Embryonic facial prominence (tissue), 1 donor: ENCODE results near the gene AGPS.
"Not testable (repeated sequence)": the region's sequence is repeated elsewhere in the genome, so short reads cannot be mapped to it uniquely, and the experiment has no call there.

Experiments used
- DNase-seq: peaks from one replicate; pipeline ENCODE4 v3.0.0-alpha.2; 2016; ENCODE audit errors: extremely low spot score

AGPS gene

DNA sequence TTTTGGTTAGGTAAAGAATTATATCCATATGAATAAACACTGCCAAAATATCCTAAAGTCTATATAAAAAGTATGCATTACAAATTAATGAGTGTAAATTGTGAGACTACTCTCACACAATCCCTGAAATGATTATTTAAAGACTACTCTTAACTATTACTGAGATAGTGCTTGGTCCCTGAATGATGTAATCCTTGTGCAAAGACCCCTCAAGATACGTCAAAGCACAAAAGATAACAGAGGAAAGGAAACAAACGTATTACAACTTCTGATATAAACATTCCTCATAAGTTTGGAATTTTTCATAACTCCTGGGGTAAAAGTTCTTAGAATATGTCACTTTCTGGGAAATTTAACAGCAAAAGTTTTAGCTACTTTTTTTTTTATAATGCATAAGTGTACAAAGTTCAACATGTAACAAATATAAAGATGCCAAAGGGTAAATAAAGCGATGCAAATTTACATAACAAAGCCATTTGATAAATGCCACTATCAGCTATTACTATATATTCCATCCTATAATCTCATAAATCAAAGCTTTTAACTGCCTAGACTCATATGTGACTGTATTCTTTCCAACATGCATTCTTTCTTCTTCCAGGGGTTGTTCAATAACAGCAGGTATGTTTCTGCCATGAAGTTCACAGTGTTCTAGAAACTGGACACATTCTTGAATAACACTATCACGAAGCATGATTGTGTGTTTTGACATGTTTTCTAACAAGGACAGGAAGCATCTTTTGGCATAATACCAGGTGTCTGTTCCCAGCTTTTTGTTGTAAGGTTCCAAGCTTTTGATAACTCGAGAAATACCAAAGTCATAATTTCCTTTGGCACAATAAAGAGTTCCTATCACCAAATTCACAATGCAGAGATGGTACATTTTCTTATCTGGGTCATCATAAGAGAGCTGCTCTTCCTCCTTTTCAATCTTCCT, 158.0 kb downstream of the AGPS start:
- DNase-seq, result no peak

DNA sequence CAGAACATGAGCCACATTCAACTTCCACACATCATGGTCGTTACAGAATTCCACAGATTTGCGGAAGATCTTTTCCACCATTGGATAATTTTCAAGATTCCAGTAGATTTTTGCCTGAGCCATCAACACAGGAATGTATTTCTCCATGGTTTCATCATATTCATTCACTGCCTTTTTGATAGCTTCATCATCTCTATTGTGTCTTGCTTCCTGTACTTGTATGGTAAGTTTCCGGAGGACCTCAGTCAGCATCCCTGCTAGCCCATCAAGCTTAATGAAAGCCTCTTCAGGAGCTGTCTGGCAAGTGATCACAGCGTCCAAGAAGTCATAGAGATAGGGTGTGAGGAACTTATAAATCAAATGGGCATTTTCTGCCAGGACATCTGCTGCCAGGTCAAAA, 158.8 kb downstream of the AGPS start:
- not testable (repeated sequence) for DNase-seq

DNA sequence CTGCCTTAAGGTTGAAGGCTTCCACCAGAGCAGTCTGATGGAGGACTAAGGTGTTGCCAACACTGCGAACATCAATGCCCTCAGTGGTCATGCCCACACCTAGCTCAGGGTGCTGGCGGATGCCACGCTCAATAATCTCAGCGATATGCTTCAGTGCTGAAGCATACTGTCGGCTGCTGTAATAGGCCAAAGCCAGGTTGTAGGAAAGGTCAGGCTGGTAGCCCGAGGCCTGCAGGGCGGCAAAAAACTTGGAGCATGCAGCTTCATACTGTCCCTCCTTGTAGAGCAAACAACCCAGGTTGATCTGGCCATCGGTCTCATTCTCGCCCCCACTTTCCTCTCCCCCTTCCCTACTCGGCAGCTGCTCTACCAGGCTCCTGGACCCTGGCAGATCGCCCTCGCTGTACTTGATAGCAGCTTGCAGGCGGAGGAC, 159.4 kb downstream of the AGPS start:
- no peak for DNase-seq

DNA sequence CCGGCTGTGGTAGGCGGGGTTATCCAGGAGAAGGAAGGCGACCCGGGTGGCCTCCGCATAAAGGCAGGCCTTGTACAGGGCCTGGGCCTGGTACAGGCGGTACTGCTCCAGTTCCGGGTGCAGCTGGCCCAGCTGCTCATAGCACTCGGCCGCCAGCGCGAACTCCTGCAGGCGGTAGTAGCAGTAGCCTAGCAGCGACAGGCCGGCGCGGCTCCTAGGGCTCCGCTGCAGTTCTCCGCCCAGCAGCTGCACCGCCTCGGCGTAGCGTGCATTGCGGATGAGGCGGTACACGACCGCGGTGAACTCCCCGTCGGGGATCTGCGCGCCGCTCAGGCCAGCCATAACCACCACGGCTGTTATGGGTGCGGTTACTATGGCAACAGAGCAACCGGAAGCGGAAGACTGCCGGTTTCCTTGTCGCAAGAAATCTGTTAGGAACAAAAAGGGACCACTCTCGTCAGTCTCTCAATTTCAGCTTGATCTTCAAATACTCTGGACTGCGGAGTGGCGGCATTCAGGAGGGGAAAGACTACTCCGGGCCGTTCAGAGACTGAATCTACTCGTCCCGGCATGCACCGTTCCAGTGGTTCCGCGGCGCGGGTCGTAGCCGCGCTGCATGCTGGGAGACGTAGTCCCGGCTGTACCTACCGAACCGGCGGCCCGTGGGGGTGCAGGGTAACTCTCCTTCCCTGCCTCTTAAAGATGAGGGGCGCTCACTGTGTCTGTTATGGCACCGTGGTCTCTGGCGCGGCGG, 160.0 kb downstream of the AGPS start:
- peak; percentile 84 for DNase-seq

DNA sequence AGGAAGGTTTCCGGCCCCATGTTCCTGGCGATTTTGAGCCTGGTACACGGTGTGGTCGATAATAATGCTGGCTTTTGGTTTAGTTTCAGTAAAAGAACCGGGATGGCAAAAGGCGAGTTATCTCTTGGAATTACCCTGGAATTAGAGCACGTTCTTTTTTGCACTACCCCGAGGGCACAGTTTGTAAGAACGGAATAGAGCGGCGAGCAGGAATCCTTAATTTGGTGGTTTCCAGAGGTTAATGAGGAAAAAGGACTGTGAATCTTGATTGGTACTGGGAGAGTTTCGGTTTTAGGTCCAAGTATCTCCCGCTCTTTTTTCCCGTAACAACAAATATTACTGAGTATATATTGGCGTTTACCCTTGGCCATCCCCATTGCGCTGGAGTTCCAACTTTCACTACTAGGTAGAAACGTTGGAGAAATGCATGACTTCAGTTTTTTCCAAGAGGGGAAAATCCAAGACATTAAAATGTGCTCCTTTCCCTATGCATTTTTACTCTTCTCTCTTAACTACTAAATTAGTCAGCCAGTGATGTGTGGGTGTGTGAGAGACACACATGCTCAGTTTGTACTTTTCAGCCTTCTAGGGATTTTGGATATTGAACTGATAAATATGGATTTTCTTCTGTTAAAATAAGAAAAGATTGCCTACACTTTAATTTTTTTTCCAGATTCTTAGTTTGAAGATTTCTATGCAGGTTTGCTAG, 160.8 kb downstream of the AGPS start:
- peak; percentile 16 for DNase-seq

DNA sequence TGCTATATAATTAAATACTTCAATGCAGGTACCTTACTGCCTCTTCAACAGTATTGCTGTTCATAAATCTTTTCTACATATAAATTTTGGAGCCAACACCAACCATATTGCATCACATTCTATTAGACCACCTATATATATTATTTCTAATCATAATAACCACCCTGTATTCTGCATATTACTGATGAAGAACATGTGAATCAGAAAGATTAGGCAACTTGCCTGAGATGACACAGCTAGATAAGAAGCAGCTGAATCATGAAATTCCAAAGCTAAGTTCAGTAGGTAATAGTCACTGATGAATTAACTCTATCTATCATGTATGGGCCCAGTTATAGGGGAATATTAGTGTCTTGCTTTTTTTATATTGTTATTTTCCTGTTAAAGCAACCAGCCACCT, 161.8 kb downstream of the AGPS start:
- no peak for DNase-seq

DNA sequence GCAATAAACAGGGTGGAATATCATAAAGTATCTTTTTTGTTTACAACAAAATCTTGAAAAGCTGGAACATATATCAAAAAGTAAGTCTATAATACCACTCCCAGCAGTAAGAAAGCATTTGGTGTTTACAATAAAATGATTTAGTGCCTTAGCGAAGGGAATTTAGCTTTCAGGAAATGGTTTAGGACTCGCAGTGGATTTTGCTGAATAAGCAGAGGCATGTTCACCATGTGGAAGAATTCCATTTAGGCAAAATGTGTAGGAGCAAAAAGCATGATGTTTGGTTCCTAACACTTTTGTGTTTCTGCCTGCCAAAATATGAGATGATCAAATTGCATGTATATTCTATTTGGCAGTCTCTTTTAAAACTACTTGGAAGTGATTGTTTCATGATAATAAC, 163.6 kb downstream of the AGPS start:
- DNase-seq, result no peak

DNA sequence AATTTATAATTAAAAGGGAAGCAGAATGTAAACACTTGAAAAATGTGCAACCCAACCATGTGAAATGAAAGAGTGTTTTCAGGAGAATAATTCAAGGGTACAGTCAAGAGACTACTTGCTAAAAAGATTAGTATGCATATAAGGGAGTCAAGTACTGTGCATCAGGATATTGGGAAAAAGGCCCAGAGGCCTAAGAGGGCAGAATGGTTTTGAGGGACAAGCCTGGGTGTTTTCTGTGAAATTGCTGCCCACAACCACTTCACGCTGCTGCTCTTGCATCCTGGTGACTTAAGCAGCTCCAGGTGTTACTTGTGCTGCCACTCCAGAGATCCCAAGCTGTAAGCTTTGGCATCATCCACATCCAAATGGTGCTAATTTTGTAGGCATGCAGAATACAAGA, 165.2 kb downstream of the AGPS start:
- no peak for DNase-seq

DNA sequence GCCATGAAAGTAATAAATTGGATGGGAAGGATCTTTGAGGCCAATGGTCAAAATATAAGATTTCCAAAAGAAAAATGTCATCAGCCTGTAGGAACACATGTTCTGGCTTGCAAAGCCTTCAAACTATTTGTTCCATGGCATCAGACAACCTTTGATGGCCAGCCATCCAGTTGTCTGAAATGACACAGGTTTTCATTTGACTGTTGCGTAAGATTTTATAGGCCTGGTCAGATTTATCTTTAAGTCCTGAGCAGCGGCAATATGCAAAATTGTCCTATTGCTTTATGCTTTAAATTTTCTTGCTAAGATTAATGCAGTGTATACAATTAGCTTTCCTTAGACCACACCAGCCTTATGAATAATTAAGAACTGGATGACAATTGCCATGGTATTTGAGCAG, 167.1 kb downstream of the AGPS start:
- DNase-seq, result no peak

DNA sequence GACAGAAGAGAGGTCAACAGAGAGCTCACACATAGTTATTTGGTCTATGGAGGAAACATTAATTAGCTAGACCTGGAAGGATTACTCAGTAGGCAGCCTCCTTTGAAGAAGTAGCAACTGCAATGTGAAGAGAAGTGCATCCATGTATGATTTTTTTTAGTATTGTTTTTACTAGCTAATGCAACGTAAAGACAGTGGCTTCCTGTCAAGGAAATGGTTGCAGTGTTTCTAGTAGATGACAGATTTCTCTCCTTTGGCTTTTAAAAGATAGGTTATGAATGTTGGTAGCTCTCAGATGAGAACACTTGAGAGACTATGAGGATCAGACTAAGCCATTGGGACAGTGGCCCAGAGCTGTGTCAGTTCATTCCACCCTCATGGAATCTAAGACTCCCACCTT, 175.8 kb downstream of the AGPS start:
- no peak for DNase-seq

DNA sequence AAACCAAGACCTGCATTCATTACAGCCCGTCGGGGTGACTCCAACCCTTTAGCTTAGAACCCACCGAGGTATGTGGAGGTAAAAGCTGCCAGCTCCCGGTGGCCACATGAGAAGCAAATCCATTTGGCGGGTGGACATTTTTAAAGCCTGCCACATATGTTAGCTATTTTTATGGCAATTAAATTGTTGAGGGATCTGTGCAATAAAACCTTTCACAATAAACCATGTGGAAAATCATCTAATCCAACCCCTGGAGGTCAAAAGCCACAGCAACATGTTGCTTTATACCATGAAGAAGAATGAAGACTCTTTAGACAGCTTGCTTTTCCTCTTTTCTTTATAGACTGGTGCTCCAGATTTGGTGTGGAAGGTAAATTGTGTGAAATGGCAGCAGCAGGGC, 176.3 kb downstream of the AGPS start:
- DNase-seq, result no peak

DNA sequence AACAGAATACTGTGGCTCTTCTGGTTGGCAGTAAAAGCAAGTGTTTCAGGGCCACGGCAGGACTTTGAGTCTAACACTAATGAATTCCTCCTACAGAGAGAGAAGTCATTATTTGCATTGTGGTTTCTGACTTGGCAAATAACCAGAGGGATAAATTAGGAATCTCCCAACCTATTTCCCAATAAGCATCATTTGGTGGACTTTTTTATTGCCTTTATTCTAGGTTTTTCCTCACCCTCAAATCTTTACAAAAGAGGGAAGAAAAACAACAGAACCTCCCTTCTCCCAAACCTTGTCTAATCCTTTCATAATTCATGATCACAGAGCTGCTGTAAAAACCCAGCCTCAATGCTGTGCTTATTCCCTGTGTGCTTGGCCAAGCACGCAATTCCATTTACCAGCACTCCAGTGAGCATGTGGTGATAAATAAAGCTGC, 179.7 kb downstream of the AGPS start:
- DNase-seq, result no peak

DNA sequence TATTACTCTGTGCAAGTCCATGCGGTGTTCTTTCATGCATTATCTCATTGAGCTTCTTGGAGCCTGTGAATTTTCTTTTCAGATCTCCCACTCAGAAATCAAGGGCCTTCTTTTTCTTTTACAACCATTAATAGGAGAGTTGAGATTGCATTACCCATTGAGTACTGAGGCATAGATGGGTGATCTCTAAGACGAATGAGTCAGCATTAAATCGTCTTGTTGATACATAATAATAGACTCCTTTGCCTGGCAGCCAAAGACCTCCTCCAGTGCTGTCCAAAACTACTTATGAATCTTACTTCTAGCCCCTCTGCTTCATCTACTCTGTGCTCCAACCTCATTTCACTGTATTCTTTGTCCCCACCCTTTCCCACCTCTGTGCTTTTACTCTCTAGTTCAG, 180.5 kb downstream of the AGPS start:
- no peak for DNase-seq

DNA sequence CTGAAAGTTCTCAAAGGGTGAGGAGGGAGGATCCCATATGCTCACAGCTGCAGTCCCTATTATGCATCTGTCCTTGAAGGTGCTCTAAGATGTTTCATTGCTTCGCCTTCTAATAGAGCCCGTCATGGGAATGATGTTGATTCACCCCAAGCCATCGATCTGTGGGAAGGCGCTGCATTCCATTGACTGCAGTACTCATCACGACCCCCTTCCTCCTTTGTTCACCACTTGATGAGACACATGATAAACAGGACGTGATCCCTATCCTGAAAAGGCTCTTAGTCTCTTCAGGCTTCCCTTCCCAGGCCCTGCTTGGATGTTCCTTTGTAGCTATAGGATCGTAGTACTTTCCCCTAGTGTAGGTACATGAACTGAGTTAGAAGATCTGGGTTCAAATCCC, 181.8 kb downstream of the AGPS start:
- DNase-seq, result no peak

DNA sequence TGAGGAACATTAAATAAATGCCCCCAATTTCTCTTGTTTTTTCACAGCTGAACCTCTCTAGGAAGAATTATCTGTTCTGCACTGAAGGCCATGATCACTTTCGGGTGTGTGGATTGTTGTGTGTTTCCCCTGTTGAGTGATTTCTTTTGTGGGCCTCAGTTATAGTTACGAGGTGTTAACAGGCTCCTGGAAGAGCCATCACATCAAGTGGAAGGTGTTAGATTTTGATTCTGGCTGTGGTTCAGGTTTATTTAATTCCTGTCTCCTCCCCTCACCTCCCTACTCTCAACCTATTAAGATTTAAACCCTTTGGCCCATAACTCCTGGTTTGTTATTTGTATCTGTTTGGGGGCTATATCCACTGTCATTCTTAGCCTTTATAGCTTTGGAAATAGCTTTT, 182.8 kb downstream of the AGPS start:
- DNase-seq, result no peak

DNA sequence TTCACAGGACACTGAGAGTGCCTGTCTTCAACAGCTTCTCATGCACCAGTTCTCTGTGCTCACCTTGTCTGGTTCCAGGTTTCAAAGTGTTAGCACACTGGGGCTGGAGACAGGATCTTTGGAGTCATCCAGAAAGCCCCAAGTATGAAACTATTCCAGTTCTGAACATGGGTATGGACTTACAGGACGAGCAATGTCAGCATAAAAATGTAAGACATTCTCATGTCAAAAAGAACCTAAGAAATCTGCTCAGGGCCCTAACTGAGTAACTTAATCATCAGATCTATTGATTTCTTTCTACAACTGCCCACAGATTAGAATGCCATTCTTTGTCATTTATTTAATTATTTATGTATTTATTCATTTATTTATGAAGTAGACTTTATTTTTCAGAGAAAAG, 184.5 kb downstream of the AGPS start:
- DNase-seq, result no peak

DNA sequence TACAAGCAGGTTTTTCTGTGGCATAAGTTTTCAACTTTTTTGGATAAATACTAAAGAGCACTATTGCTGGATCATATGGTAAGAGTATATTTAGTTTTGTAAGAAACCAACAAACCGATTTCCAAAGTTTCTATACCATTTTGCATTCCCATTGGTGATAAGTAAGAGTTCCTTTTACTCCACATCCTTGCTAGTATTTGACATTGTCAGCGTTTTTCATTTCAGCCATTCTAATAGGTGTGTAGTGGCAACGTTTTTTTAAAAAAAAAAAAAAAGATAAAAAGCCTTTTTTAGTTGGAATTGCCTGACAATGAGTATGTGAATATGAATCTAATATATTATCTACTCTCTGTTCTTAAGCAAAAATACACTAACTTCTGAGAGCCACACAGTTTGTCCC, 185.9 kb downstream of the AGPS start:
- DNase-seq, result no peak

DNA sequence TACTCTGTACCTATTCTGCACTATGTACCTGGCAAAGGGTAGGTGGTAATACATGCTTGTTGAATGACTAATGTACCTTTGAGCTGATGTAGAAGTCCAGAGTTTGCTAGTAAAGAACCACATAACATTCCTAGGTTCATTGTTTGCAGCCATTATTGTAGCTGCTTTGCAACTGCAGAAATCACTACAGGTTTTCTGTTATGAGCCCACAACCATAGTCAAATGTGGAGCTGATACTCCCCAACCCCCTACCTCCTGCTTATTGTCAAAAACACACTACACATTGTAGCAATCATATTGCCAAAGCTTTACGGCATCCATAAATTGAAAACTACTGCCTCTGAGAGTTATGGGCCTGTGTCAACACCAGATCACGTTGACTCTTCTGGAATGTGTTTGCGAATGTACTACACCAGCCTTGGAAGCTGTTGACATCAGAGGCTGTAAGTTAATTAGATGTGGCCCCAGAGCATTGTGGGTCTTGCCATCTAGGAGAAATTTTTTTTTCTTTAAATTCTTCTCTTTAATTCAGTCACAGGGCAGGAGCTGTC, 187.0 kb downstream of the AGPS start:
- no peak for DNase-seq

DNA sequence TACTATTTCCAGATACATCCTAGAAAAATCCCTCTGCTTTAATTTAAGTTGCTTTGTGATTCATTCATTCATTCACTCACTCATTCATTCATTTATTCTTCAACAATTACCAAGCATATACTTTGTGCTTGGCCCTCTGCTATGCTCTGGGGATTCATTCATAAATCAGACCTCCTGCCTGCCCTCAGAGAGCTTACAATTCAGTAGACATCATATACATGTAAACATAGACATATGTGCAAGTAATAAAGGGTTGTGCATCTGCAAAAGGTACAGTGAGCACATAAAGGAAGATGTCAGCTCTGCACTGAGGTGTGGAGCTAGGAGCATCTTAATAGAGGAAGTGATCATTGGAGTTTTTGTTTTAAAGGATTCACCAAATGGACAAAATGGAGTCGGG, 189.4 kb downstream of the AGPS start:
- no peak for DNase-seq

DNA sequence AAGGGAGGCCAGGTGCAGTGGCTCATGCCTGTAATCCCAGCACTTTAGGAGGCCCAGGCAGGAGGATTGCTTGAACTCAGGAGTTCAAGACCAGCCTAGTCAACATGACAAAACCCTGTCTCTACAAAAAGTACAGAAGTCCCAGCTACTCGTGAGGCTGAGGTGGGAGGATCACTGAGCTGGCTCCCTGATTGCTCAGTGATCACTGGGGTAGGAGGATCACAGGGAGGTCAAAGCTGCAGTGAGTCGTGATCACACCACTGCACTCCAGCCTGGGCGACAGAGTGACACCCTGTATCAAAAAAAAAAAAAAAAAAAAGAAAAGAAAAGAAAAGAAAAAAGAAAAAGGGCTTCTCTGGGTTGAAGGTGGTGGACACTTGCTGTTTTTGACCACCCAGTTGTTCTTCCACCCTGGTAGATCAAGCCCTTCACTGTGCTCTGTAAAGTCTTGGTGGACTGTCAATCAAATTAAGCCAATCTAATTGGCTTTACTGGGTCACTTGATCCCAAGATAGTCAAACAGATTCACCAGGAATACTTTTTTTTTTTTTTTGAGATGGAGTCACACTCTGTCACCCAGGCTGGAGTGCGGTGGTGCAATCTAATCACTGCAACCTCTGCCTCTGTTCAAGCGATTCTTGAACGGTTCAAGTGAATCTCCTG, 191.6 kb downstream of the AGPS start:
- no peak for DNase-seq

DNA sequence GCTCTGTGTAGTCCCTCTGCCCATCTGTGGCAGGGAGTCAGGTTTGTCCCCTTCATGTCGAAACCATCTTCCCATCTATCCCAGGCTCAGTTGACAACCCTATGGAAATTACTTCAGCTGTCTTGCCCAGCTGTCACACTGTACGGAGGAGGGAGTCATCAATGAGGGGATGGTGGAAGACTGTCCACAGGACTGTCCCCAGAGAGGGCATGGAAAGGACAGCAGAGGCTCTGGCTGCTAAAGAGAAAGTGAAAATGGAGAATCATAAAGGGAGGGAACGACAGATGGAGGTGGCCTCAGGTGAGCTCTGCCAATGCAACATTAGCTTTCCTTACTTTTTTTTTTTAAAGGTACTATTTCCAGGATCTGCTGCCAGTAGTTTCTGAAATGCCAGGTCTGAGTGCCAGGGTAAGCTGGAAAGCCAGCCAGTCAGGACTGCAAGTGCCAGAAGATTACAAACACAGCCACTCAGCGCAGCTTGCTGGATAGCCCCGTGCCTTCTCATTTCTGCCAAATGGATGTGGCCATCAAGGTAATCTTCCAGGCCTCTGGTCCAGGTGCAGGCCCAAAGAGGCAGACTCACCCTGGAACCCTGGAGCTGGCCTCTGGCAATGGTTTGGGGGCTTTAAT, 192.8 kb downstream of the AGPS start:
- no peak for DNase-seq
